Vagina (tissue), 2 donors: Measurements from ENCODE around the gene AKAP13. TPM values are rescaled to one million over a fixed set of nuclear protein-coding genes. Genes with fewer than 3 reads are reported as not detected.

ENCODE experiments used
- DNase-seq, 2 donors: peaks; one replicate each; pipeline ENCODE4 v3.0.0-alpha.2; 2017; ENCODE audit errors: extremely low spot score in 2 of 2
- H3K27ac ChIP-seq: fragments of 200-600 bp; sonication (generic); one replicate; pipeline ENCODE4 v1.5.1; 2019
- H3K27me3 ChIP-seq: fragments of 200-600 bp; sonication (generic); one replicate; pipeline ENCODE4 v1.5.1; 2019
- H3K36me3 ChIP-seq, 2 donors: fragments of 200-600 bp; sonication (generic); one replicate each; pipeline ENCODE4 v1.5.1; 2017 to 2019
- H3K4me1 ChIP-seq: fragments of 200-600 bp; sonication (generic); one replicate; pipeline ENCODE4 v1.5.1; 2019
- H3K4me3 ChIP-seq, 2 donors: fragments of 200-600 bp; sonication (generic); 1 replicate in 1 of 2; 2 replicates in 1 of 2; pipeline ENCODE4 v1.5.1; 2016 to 2019
- H3K9me3 ChIP-seq: fragments of 200-600 bp; sonication (generic); one replicate; pipeline ENCODE4 v1.5.1; 2019
- CTCF ChIP-seq, 3 experiments: fragments of 450-650 bp in 2 of 3; fragments of 200-600 bp in 1 of 3; sonication (generic) in 1 of 3; IDR thresholded peaks; one replicate each; pipeline ENCODE4 v1.5.1; 2017 to 2019; ENCODE audit warnings: antibody characterized with exemption in 3 of 3, mild to moderate bottlenecking in 2 of 3, moderate library complexity in 2 of 3
- POLR2A ChIP-seq, 2 donors: fragments of 450-650 bp; IDR thresholded peaks; one replicate each; pipeline ENCODE4 v1.6.1; 2017; ENCODE audit warnings: antibody characterized with exemption in 2 of 2, mild to moderate bottlenecking in 2 of 2, moderate library complexity in 2 of 2
- POLR2AphosphoS5 ChIP-seq, 2 donors: sonication (generic); formaldehyde crosslinking; IDR thresholded peaks; one replicate each; pipeline ENCODE4 v1.9.0; 2017; ENCODE audit warnings: antibody characterized with exemption in 2 of 2, mild to moderate bottlenecking in 2 of 2, low read depth in 1 of 2; ENCODE audit not compliant: insufficient read depth in 1 of 2
- intact Hi-C: fragments of 100-400 bp; cut with DNase I; formaldehyde crosslinking; loops from one replicate; pipeline ENCODE4 v1.15.1; 2023
- total RNA-seq: library from RNA; depleted of rRNA; stranded (reverse); fragments of >200 nt; gene quantifications from one replicate; pipeline ENCODE4 v1.2.3, GENCODE V29; 2016

Gene AKAP13
- total RNA-seq, 1 donor from 2014 or later, result 177 TPM

- Histone ChIP-seq H3K27ac (no peak overlapping the region), H3K4me1 (no peaks in the 10 kb centered on the region), H3K4me3 (no peak overlapping the region), H3K36me3 (no peaks in the 10 kb centered on the region), H3K9me3 (no peaks in the 10 kb centered on the region), H3K27me3 (no peaks in the 10 kb centered on the region)
- TF ChIP-seq CTCF (IDR thresholded peaks at IDR 0.05) (no peak), POLR2AphosphoS5 (IDR thresholded peaks at IDR 0.05; ENCODE audit: insufficient read depth in 1 of 2, low read depth in 1 of 2) (no peak), POLR2A (IDR thresholded peaks at IDR 0.05) (no peak)
- no peak for DNase-seq
- intact Hi-C loops, result no loop called here
Measured at GRCh38 chr15:85374831-85375230, 5.6 kb upstream of the AKAP13 start.

GRCh38 chr15:85377269-85377668 is 3.1 kb upstream of the AKAP13 start:
- Histone ChIP-seq H3K4me1 (peaks cover 6% of the 10 kb centered on the region), H3K4me3 (no peak overlapping the region), H3K27me3 (no peaks in the 10 kb centered on the region), H3K27ac (no peak overlapping the region), H3K36me3 (no peaks in the 10 kb centered on the region), H3K9me3 (no peaks in the 10 kb centered on the region)
- DNase-seq, result no peak
- no peak for TF ChIP-seq POLR2A (IDR thresholded peaks at IDR 0.05)
- no peak for TF ChIP-seq CTCF (IDR thresholded peaks at IDR 0.05)
- TF ChIP-seq POLR2AphosphoS5 (IDR thresholded peaks at IDR 0.05; ENCODE audit: insufficient read depth in 1 of 2, low read depth in 1 of 2), result no peak
- intact Hi-C loops, result no loop called here

- intact Hi-C loops, result no loop called here
- no peak for DNase-seq
Measured at GRCh38 chr15:85377986-85378385, 2.4 kb upstream of the AKAP13 start.

GRCh38 chr15:85379403-85380131 is 836 bp upstream of the AKAP13 start:
- intact Hi-C loops, result no loop called here

More at GRCh38 chr15:85377986-85378385, 2.4 kb upstream of the AKAP13 start:
- H3K4me3 ChIP-seq, result no peak overlapping the region
- no peaks in the 10 kb centered on the region for H3K36me3 ChIP-seq
- H3K9me3 ChIP-seq, result no peaks in the 10 kb centered on the region
- TF ChIP-seq CTCF (IDR thresholded peaks at IDR 0.05) (no peak), POLR2A (IDR thresholded peaks at IDR 0.05) (no peak), POLR2AphosphoS5 (IDR thresholded peaks at IDR 0.05; ENCODE audit: insufficient read depth in 1 of 2, low read depth in 1 of 2) (no peak)
- no peaks in the 10 kb centered on the region for H3K27me3 ChIP-seq
- no peak overlapping the region for H3K27ac ChIP-seq
- peaks cover 13% of the 10 kb centered on the region for H3K4me1 ChIP-seq

More at GRCh38 chr15:85379403-85380131, 836 bp upstream of the AKAP13 start:
- Histone ChIP-seq H3K36me3 (no peaks in the 10 kb centered on the region), H3K9me3 (no peaks in the 10 kb centered on the region), H3K4me1 (peaks cover 29% of the 10 kb centered on the region), H3K27ac (peak overlapping the region; percentile 95), H3K27me3 (no peaks in the 10 kb centered on the region), H3K4me3 (peak overlapping the region; percentile 85 to 86)
- TF ChIP-seq POLR2A (IDR thresholded peaks at IDR 0.05), result no peak
- TF ChIP-seq POLR2AphosphoS5 (IDR thresholded peaks at IDR 0.05; ENCODE audit: insufficient read depth in 1 of 2, low read depth in 1 of 2), result no peak
- no peak for TF ChIP-seq CTCF (IDR thresholded peaks at IDR 0.05)
- no peak for DNase-seq
